Epithelial cell of proximal tubule (primary cell): ENCODE data around the gene LRP4. TPM values are rescaled to one million over a fixed set of nuclear protein-coding genes. Genes with fewer than 3 reads are reported as not detected.

Experiments
- DNase-seq: peaks from one replicate; pipeline ENCODE4 v3.0.0-alpha.2; 2011; ENCODE audit warnings: low read depth
- H3K4me3 ChIP-seq: 2 replicates; pipeline ENCODE4 v1.5.1; 2011; ENCODE audit warnings: low read depth, mild to moderate bottlenecking, low read length
- total RNA-seq: library from RNA; depleted of rRNA; stranded (reverse); fragments of >200 nt; gene quantifications from 2 replicates; pipeline ENCODE4 v1.2.3, GENCODE V29; 2015
- TF ChIP-seq, protein P1 (sequence below): conservative IDR thresholded peaks from 2 replicates; pipeline ENCODE4 v1.5.1; 2012; ENCODE audit warnings: low read depth, mild to moderate bottlenecking, low read length

The LRP4 gene
- total RNA-seq, 1 donor from 2014 or later: 5.0 TPM

- TF ChIP-seq, protein P1, sequence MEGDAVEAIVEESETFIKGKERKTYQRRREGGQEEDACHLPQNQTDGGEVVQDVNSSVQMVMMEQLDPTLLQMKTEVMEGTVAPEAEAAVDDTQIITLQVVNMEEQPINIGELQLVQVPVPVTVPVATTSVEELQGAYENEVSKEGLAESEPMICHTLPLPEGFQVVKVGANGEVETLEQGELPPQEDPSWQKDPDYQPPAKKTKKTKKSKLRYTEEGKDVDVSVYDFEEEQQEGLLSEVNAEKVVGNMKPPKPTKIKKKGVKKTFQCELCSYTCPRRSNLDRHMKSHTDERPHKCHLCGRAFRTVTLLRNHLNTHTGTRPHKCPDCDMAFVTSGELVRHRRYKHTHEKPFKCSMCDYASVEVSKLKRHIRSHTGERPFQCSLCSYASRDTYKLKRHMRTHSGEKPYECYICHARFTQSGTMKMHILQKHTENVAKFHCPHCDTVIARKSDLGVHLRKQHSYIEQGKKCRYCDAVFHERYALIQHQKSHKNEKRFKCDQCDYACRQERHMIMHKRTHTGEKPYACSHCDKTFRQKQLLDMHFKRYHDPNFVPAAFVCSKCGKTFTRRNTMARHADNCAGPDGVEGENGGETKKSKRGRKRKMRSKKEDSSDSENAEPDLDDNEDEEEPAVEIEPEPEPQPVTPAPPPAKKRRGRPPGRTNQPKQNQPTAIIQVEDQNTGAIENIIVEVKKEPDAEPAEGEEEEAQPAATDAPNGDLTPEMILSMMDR: no peak
- DNase-seq: peak; percentile 39
- H3K4me3 ChIP-seq: peak within 1 kb of the TSS; percentile 78
These were observed 72.4 kb downstream of the LRP4 start, which contains the start of gene CKAP5 for GRCh38 chr11:46845740-46846509. CKAP5 (minus strand) TSS chr11:46846280; CDS start chr11:46821231, 25,049 bp downstream.

DNA sequence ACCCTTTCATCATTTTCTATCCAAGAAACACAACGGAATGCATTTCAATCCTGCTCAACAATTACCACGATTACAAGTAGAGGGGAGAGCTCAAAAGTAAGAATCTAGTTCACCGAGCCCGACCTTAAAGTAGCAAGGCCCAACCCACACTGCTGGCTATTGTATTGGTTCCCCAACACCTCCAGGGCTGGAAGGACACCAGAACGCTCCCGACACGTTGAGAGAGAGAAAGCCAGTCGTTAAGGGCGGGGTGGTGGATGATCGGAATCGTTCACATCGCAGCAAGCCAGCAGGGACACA lies 73.0 kb downstream of the LRP4 start:
- peak overlapping the region; percentile 78 for H3K4me3 ChIP-seq
- DNase-seq: no peak
- TF ChIP-seq, protein P1: no peak

DNA sequence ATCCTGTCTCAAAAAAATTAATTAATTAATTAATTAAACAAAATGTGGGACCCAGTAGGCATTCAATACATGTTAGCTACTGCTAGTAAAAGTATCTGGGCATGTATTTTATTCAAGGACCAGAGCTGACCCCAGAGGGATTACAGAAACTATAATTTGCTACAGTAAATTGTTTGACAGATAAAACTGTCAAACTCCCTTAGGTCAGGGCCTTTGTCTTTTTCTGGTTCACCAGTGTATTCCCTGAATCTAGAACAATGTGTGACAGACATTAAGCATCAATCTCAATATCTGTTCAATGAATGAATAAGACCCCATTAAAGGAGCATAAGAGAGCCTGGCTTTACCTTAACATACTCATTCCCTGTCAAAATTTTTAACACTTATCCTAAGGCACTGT lies 78.2 kb downstream of the LRP4 start:
- no peak for DNase-seq
- H3K4me3 ChIP-seq: no peak overlapping the region
- TF ChIP-seq, protein P1: no peak

DNA sequence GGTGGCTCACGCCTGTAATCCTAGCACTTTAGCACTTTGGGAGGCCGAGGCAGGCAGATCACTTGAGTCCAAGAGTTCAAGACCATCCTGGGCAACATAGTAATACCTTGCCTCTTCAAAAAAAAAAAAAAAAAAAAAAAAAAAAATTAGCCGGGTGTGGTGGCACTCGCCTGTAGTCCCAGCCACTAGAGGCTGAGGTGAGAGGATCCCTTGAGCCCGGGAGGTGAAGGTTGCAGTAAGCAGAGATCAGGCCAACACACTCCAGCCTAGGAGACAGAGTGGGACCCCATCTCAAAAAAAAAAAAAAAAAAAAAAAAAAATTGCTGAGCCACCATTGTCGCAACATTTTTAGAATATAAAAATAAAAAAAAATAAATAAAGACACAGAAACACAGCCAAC lies 79.8 kb downstream of the LRP4 start:
- TF ChIP-seq, protein P1: no peak
- DNase-seq: no peak
- no peak overlapping the region for H3K4me3 ChIP-seq

GRCh38 chr11:46837860-46838259 lies 80.5 kb downstream of the LRP4 start:
- H3K4me3 ChIP-seq: no peak overlapping the region
- TF ChIP-seq, protein P1: no peak
- DNase-seq: no peak

GRCh38 chr11:46836870-46837269 lies 81.5 kb downstream of the LRP4 start:
- TF ChIP-seq, protein P1: no peak
- H3K4me3 ChIP-seq: no peak overlapping the region
- no peak for DNase-seq

DNA sequence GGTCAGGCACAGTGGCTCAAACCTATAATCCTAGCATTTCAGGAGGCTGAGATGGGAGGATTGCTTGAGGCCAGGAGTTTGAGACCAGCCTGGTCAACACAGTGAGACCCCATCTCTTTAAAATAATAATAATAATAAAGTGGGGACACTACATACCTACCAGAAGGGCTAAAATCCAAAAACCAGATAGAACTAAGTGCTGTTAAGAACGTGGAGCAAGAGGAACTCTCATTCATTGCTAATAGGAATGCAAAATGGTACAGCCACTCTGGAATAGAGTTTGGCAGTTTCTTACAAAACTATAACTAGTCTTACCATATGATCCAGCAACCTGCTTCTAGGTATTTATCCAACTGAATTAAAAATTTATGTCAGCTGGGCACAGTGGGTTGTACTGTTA lies 81.9 kb downstream of the LRP4 start:
- H3K4me3 ChIP-seq: no peak overlapping the region
- no peak for DNase-seq
- TF ChIP-seq, protein P1: no peak
